ENCODE results near the gene CDC42BPB.

- TF ChIP-seq CTCF (IDR thresholded peaks at IDR 0.05) (no peak), POLR2A (IDR thresholded peaks at IDR 0.05; ENCODE audit: low read depth) (no peak)
Observed at GRCh38 chr14:102931580-102932285, 125.6 kb downstream of the CDC42BPB start.

Data from esophagus muscularis mucosa (tissue), 3 donors.